ENCODE data around the gene CCDC127.
"Not testable (repeated sequence)": the region's sequence is repeated elsewhere in the genome, so short reads cannot be mapped to it uniquely, and the experiment has no call there.

CCDC127 gene

GRCh38 chr5:234450-234849, 16.5 kb upstream of the CCDC127 start:
- H3K36me3 ChIP-seq (replicated peaks): peaks cover 39% of the 10 kb centered on the region
- H3K4me3 ChIP-seq (ENCODE audit: low read depth, low read length): no peak overlapping the region
- TF ChIP-seq CTCF (IDR thresholded peaks at IDR 0.05; ENCODE audit: low read depth, low read length, missing control alignments): no peak
- in situ Hi-C loops (cut with HindIII; ENCODE audit: low pct_ligation_motif_present, low sequenced_read_pairs): no loop called here
- H3K27ac ChIP-seq: no peak overlapping the region
- DNase-seq: no peak
- no peaks in the 10 kb centered on the region for H3K27me3 ChIP-seq (replicated peaks)

- in situ Hi-C loops (cut with HindIII; ENCODE audit: low pct_ligation_motif_present, low sequenced_read_pairs); H3K27me3 ChIP-seq (replicated peaks); H3K4me3 ChIP-seq (ENCODE audit: low read depth, low read length); DNase-seq; H3K27ac ChIP-seq: not testable (repeated sequence)
- peaks cover 48% of the 10 kb centered on the region for H3K36me3 ChIP-seq (replicated peaks)
These were observed 15.5 kb upstream of the CCDC127 start for GRCh38 chr5:233426-233825.

GRCh38 chr5:231661-232060, 13.7 kb upstream of the CCDC127 start:
- in situ Hi-C loops (cut with HindIII; ENCODE audit: low pct_ligation_motif_present, low sequenced_read_pairs): no loop called here
- Histone ChIP-seq H3K36me3 (replicated peaks) (peaks cover 64% of the 10 kb centered on the region), H3K4me3 (ENCODE audit: low read depth, low read length) (no peak overlapping the region), H3K27ac (no peak overlapping the region), H3K27me3 (replicated peaks) (no peaks in the 10 kb centered on the region)
- DNase-seq: no peak
- no peak for TF ChIP-seq CTCF (IDR thresholded peaks at IDR 0.05; ENCODE audit: low read depth, low read length, missing control alignments)

- Histone ChIP-seq H3K27ac (no peak overlapping the region), H3K27me3 (replicated peaks) (no peaks in the 10 kb centered on the region), H3K36me3 (replicated peaks) (peaks cover 69% of the 10 kb centered on the region), H3K4me3 (ENCODE audit: low read depth, low read length) (no peak overlapping the region)
- no peak for TF ChIP-seq CTCF (IDR thresholded peaks at IDR 0.05; ENCODE audit: low read depth, low read length, missing control alignments)
- in situ Hi-C loops (cut with HindIII; ENCODE audit: low pct_ligation_motif_present, low sequenced_read_pairs): no loop called here
- no peak for DNase-seq
These were observed 12.8 kb upstream of the CCDC127 start for GRCh38 chr5:230711-231110.

GRCh38 chr5:228886-229285, 10.9 kb upstream of the CCDC127 start:
- no peak for TF ChIP-seq CTCF (IDR thresholded peaks at IDR 0.05; ENCODE audit: low read depth, low read length, missing control alignments)

GRCh38 chr5:227375-227774, 9.4 kb upstream of the CCDC127 start:
- H3K27ac ChIP-seq; DNase-seq; in situ Hi-C loops (cut with HindIII; ENCODE audit: low pct_ligation_motif_present, low sequenced_read_pairs); H3K4me3 ChIP-seq (ENCODE audit: low read depth, low read length); H3K27me3 ChIP-seq (replicated peaks): not testable (repeated sequence)
- H3K36me3 ChIP-seq (replicated peaks): peaks cover 53% of the 10 kb centered on the region

More at GRCh38 chr5:228886-229285, 10.9 kb upstream of the CCDC127 start:
- no peak for DNase-seq
- H3K4me3 ChIP-seq (ENCODE audit: low read depth, low read length): no peak overlapping the region
- H3K27ac ChIP-seq: no peak overlapping the region
- in situ Hi-C loops (cut with HindIII; ENCODE audit: low pct_ligation_motif_present, low sequenced_read_pairs): no loop called here
- no peaks in the 10 kb centered on the region for H3K27me3 ChIP-seq (replicated peaks)
- peaks cover 63% of the 10 kb centered on the region for H3K36me3 ChIP-seq (replicated peaks)

GRCh38 chr5:225334-225733, 7.4 kb upstream of the CCDC127 start:
- no peak for TF ChIP-seq CTCF (IDR thresholded peaks at IDR 0.05; ENCODE audit: low read depth, low read length, missing control alignments)
- no peak for DNase-seq
- no peak overlapping the region for H3K27ac ChIP-seq
- in situ Hi-C loops (cut with HindIII; ENCODE audit: low pct_ligation_motif_present, low sequenced_read_pairs): no loop called here
- peaks cover 45% of the 10 kb centered on the region for H3K36me3 ChIP-seq (replicated peaks)
- no peak overlapping the region for H3K4me3 ChIP-seq (ENCODE audit: low read depth, low read length)
- no peaks in the 10 kb centered on the region for H3K27me3 ChIP-seq (replicated peaks)

Measured in brain microvascular endothelial cell (primary cell).